Adrenal gland (tissue), 12 donors: ENCODE results near the gene PRMT5. TPM values are rescaled to one million over a fixed set of nuclear protein-coding genes. Genes with fewer than 3 reads are reported as not detected.

ENCODE experiments used
- DNase-seq, 7 donors: peaks; one replicate each; pipeline ENCODE4 v3.0.0-alpha.2; 2019 to 2020
- H3K27ac ChIP-seq, 5 donors: fragments of 200-600 bp; sonication (generic) in 4 of 5; 1 replicate in 3 of 5; 2 replicates in 2 of 5; pipeline versions ENCODE4 v1.5.1 to v1.8.0; 2016 to 2020; ENCODE audit warnings: mild to moderate bottlenecking in 1 of 5
- H3K27me3 ChIP-seq: fragments of 200-600 bp; 2 replicates; pipeline ENCODE4 v1.8.0; 2021
- H3K36me3 ChIP-seq, 2 donors: fragments of 200-600 bp; replicated peaks in 1 of 2; 1 replicate in 1 of 2; 2 replicates in 1 of 2; pipeline versions ENCODE4 v1.5.1 to v1.8.0; 2018 to 2022
- H3K4me1 ChIP-seq, 2 donors: fragments of 200-600 bp; replicated peaks in 1 of 2; 1 replicate in 1 of 2; 2 replicates in 1 of 2; pipeline versions ENCODE4 v1.5.1 to v1.8.0; 2018 to 2021
- H3K4me3 ChIP-seq, 4 donors: fragments of 200-600 bp; sonication (generic) in 3 of 4; one replicate each; pipeline ENCODE4 v1.5.1; 2016 to 2018
- H3K9me3 ChIP-seq, 3 donors: fragments of 200-600 bp; sonication (generic) in 1 of 3; replicated peaks in 1 of 3; 1 replicate in 2 of 3; 2 replicates in 1 of 3; pipeline versions ENCODE4 v1.5.1 to v1.8.0; 2016 to 2021
- CTCF ChIP-seq, 6 experiments: fragments of 450-650 bp in 4 of 6; fragments of 200-600 bp in 2 of 6; sonication (generic) in 1 of 6; IDR thresholded peaks; 1 replicate in 5 of 6; 2 replicates in 1 of 6; pipeline versions ENCODE4 v1.5.1 to v1.8.0; 2016 to 2021; ENCODE audit warnings: antibody characterized with exemption in 6 of 6, mild to moderate bottlenecking in 2 of 6, moderate library complexity in 1 of 6
- POLR2A ChIP-seq, 2 donors: fragments of 450-650 bp; IDR thresholded peaks; one replicate each; pipeline ENCODE4 v1.6.1; 2017; ENCODE audit warnings: antibody characterized with exemption in 2 of 2, mild to moderate bottlenecking in 2 of 2, moderate library complexity in 1 of 2
- WGBS, 4 donors: extraction: QIAGEN DNeasy Blood & Tissue Kit in 2 of 4; methylation state at CpG; one replicate each; pipeline versions ENCODE4 v1.1.5 to v1.1.7; 2013 to 2017; 5-methylcytosine and 5-hydroxymethylcytosine counted together
- intact Hi-C, 2 donors: fragments of 100-400 bp; cut with DNase I; formaldehyde crosslinking; loops; one replicate each; pipeline versions ENCODE4 v1.14.1 to v1.15.0; 2022 to 2023
- polyA plus RNA-seq, 3 donors: library from polyadenylated mRNA; stranded (reverse); fragments of 200-250 nt in 2 of 3; fragments of 350-450 nt in 1 of 3; fragmentation: Illumina TruSeq in 1 of 3; extraction: RNeasy Lipid Tissue Mini Kit (QIAGEN cat#74804) in 1 of 3; gene quantifications; one replicate each; pipeline ENCODE4 v1.2.3, GENCODE V29; 2013 to 2014
- total RNA-seq, 9 donors: library from RNA; depleted of rRNA in 4 of 9; stranded (reverse); fragments of >200 nt in 4 of 9; fragments of 120-200 nt in 1 of 9; fragmentation: NEBNext Ultra II Directional in 1 of 9; extraction: Animal tissue kit (Norgen Biotek cat#: 25700) in 1 of 9; gene quantifications; one replicate each; pipeline versions ENCODE4 v1.1.0 to v1.2.4, GENCODE V29; 2013 to 2023
- donor health status: healthy with polysubstance abuse.
- donor health status: Bipolar disorder and iron deficiency.
- donor health status: DM: yes; HTN: yes; CAD: no.
- donor health status: DM: no; HTN: no; CAD: no.
- donor health status: DM: no; HTN: no; CAD: no.
- donor health status: DM: yes; HTN: yes; CAD: no.

The PRMT5 gene
- total and polyA plus RNA-seq, 12 donors = 20.9 to 134 (median 62.8) TPM

GRCh38 chr14:22884738-22885523, 44.2 kb downstream of the PRMT5 start:
- TF ChIP-seq POLR2A (IDR thresholded peaks at IDR 0.05) (no peak), CTCF (IDR thresholded peaks at IDR 0.05) (no peak)
- no peaks in the 10 kb centered on the region for H3K27me3 ChIP-seq
- H3K9me3 ChIP-seq = no peaks in the 10 kb centered on the region
- no peaks in the 10 kb centered on the region for H3K36me3 ChIP-seq
- H3K4me1 ChIP-seq = peaks cover 0 to 9% of the 10 kb centered on the region in 2 donors
- WGBS, 4 donors = 89 to 95% (median 92%) methylated on average over 9 to 11 of the region's 11 CpGs
- DNase-seq = no peak
- H3K27ac ChIP-seq = no peak overlapping the region
- intact Hi-C loops = no loop called here
- H3K4me3 ChIP-seq = no peak overlapping the region

DNA sequence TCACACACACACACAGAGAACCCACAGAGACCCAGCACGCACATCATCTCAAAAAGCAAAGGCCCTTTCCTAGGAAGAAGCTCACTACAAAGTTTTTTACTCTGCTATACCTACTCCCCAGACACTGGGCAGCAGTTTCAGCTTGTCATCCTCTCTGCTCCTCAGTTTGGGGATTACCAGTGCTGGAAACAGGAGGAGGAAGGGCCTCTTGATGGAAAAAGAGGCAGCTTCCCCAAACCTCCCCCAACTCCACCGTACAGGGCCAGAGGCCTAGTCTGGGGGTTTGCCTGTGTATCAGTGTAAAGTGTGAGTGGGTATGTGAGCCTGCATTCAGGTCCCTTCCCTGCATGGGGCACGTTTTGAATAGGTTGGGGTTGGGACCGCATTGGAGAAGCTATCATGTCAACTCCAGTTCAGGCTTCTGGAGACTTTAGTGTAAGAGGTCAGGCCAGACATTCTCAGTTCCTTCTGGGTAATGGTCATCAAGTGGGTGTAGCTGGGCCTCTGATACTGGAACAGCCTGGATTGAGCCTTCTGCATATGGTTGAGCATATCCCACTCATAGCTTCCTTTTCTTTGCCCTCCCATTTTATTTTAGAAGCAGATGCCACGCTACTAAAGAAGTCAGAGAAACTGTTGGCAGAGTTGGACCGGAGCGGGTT, 45.0 kb downstream of the PRMT5 start:
- H3K4me1 ChIP-seq = peaks cover 0 to 9% of the 10 kb centered on the region in 2 donors
- H3K9me3 ChIP-seq = no peaks in the 10 kb centered on the region
- H3K36me3 ChIP-seq = no peaks in the 10 kb centered on the region
- no peak overlapping the region for H3K4me3 ChIP-seq
- H3K27me3 ChIP-seq = no peaks in the 10 kb centered on the region
- intact Hi-C loops = no loop called here
- no peak overlapping the region for H3K27ac ChIP-seq
- TF ChIP-seq POLR2A (IDR thresholded peaks at IDR 0.05) (no peak), CTCF (IDR thresholded peaks at IDR 0.05) (no peak)
- WGBS, 4 donors = 85 to 92% (median 88%) methylated on average over 6 to 7 of the region's 7 CpGs
- no peak for DNase-seq

GRCh38 chr14:22883173-22883976, 45.8 kb downstream of the PRMT5 start, which contains the start of gene REM2:
TSS of gene REM2 (plus strand) at chr14:22883222. CDS start at chr14:22883288, 66 bp downstream.
- Histone ChIP-seq H3K4me3 (no peak within 1 kb of the TSS), H3K36me3 (peaks cover 0 to 5% of the 10 kb centered on the region in 2 donors), H3K27me3 (no peaks in the 10 kb centered on the region), H3K27ac (no peak within 1 kb of the TSS), H3K4me1 (peaks cover 0 to 9% of the 10 kb centered on the region in 2 donors), H3K9me3 (no peaks in the 10 kb centered on the region)
- TF ChIP-seq POLR2A (IDR thresholded peaks at IDR 0.05) = no peak
- no peak for TF ChIP-seq CTCF (IDR thresholded peaks at IDR 0.05)
- intact Hi-C loops = no loop called here
- DNase-seq = peak in 1 of 7 donors; percentile 46
- WGBS, 4 donors = 34 to 54% (median 37%) methylated on average over 7 to 15 of the region's 15 CpGs
